Hepatocyte (in vitro differentiated cells): ENCODE measurements around the gene TAS2R38. TPM values are rescaled to one million over a fixed set of nuclear protein-coding genes. Genes with fewer than 3 reads are reported as not detected.
A peak's percentile ranks its signal among the peaks of the same experiment; 100 is the strongest.

Experiments
- DNase-seq: peaks from one replicate; pipeline ENCODE4 v3.0.0-alpha.2; 2016; ENCODE audit warnings: low spot score
- H2AFZ ChIP-seq: fragments of 200-600 bp; sonication (generic); 2 replicates; pipeline ENCODE4 v1.6.0; 2016; ENCODE audit warnings: antibody characterized with exemption, mild to moderate bottlenecking
- H3K27ac ChIP-seq: fragments of 200-600 bp; sonication (generic); 2 replicates; pipeline ENCODE4 v1.5.1; 2016; ENCODE audit warnings: mild to moderate bottlenecking
- H3K27me3 ChIP-seq: fragments of 200-600 bp; sonication (generic); 2 replicates; pipeline ENCODE4 v1.6.1; 2016
- H3K36me3 ChIP-seq: fragments of 200-600 bp; sonication (generic); replicated peaks from 2 replicates; pipeline ENCODE4 v1.5.1; 2016; ENCODE audit warnings: low read depth; ENCODE audit not compliant: insufficient read depth
- H3K4me1 ChIP-seq: fragments of 200-600 bp; sonication (generic); 2 replicates; pipeline ENCODE4 v1.5.1; 2016; ENCODE audit warnings: mild to moderate bottlenecking, moderate library complexity; ENCODE audit not compliant: insufficient read depth
- H3K4me2 ChIP-seq: fragments of 200-600 bp; sonication (generic); 2 replicates; pipeline ENCODE4 v1.6.0; 2016
- H3K4me3 ChIP-seq: fragments of 200-600 bp; sonication (generic); 2 replicates; pipeline ENCODE4 v1.5.1; 2016; ENCODE audit warnings: mild to moderate bottlenecking
- H3K79me2 ChIP-seq: fragments of 200-600 bp; sonication (generic); 2 replicates; pipeline ENCODE4 v1.6.0; 2017; ENCODE audit warnings: mild to moderate bottlenecking
- H3K9me2 ChIP-seq: fragments of 200-600 bp; sonication (generic); replicated peaks from 2 replicates; pipeline ENCODE4 v1.6.0; 2017; ENCODE audit warnings: mild to moderate bottlenecking; ENCODE audit not compliant: insufficient read depth
- H3K9me3 ChIP-seq: fragments of 200-600 bp; sonication (generic); 2 replicates; pipeline ENCODE4 v1.5.1; 2016; ENCODE audit warnings: low read depth, mild to moderate bottlenecking
- H4K20me1 ChIP-seq: fragments of 200-600 bp; sonication (generic); 2 replicates; pipeline ENCODE4 v1.6.0; 2016; ENCODE audit warnings: mild to moderate bottlenecking; ENCODE audit not compliant: insufficient read depth, poor library complexity, severe bottlenecking
- CTCF ChIP-seq: fragments of 200-600 bp; sonication (generic); IDR thresholded peaks from 2 replicates; pipeline ENCODE4 v1.5.1; 2016; ENCODE audit warnings: antibody characterized with exemption, mild to moderate bottlenecking; ENCODE audit not compliant: poor library complexity
- EZH2 ChIP-seq: fragments of 200-600 bp; sonication (generic); IDR thresholded peaks from 2 replicates; pipeline ENCODE4 v1.6.1; 2016; ENCODE audit warnings: antibody characterized with exemption, mild to moderate bottlenecking, borderline replicate concordance
- EZH2phosphoT487 ChIP-seq: fragments of 200-600 bp; sonication (generic); IDR thresholded peaks from one replicate; pipeline ENCODE4 v1.6.1; 2018; ENCODE audit warnings: antibody characterized with exemption, mild to moderate bottlenecking, low read depth, moderate library complexity; ENCODE audit not compliant: unreplicated experiment, severe bottlenecking
- WGBS: methylation state at CpG from one replicate; pipeline ENCODE4 v1.1.6; 2016; ENCODE audit warnings: low lambda C conversion rate; ENCODE audit errors: missing lambda C conversion rate; 5-methylcytosine and 5-hydroxymethylcytosine counted together
- polyA plus RNA-seq: library from polyadenylated mRNA; unstranded; fragments of >200 nt; fragmentation: Nextera tagmentation; extraction: Ambion mirVana; gene quantifications from 2 replicates; pipeline ENCODE4 v1.2.1, GENCODE V29; 2016
- total RNA-seq: library from RNA; depleted of rRNA; stranded (reverse); fragments of >200 nt; gene quantifications from 2 replicates; pipeline ENCODE4 v1.2.3, GENCODE V29; 2014

The TAS2R38 gene
- total and polyA plus RNA-seq, 2 experiments from 2014 or later, result not detected

- peak; percentile 46 for DNase-seq
- H3K79me2 ChIP-seq, result no peaks in the 10 kb centered on the region
- H3K36me3 ChIP-seq, result no peaks in the 10 kb centered on the region
- H3K27ac ChIP-seq, result peak overlapping the region; percentile 52
- H3K4me1 ChIP-seq, result peaks cover 4% of the 10 kb centered on the region
- no peak overlapping the region for H3K4me3 ChIP-seq
- no peaks in the 10 kb centered on the region for H3K9me3 ChIP-seq
- no peaks in the 10 kb centered on the region for H4K20me1 ChIP-seq
- H2AFZ ChIP-seq, result no peak overlapping the region
- 56% methylated on average over 4 of the region's 4 CpGs for WGBS
- H3K4me2 ChIP-seq, result peak overlapping the region; percentile 2
- H3K27me3 ChIP-seq, result no peaks in the 10 kb centered on the region
- no peak for TF ChIP-seq EZH2phosphoT487
- TF ChIP-seq CTCF, result no peak
- TF ChIP-seq EZH2, result no peak
- H3K9me2 ChIP-seq, result no peaks in the 10 kb centered on the region
Measured at GRCh38 chr7:141999058-141999623, 25.6 kb upstream of the TAS2R38 start.

- H3K9me3 ChIP-seq, result no peaks in the 10 kb centered on the region
- no peaks in the 10 kb centered on the region for H3K9me2 ChIP-seq
- no peaks in the 10 kb centered on the region for H3K27me3 ChIP-seq
- no peaks in the 10 kb centered on the region for H3K4me1 ChIP-seq
- WGBS, result 72% methylated on average over 1 of the region's 1 CpG
- H3K36me3 ChIP-seq, result no peaks in the 10 kb centered on the region
- H3K79me2 ChIP-seq, result no peaks in the 10 kb centered on the region
- H3K4me3 ChIP-seq, result no peak overlapping the region
- H3K4me2 ChIP-seq, result no peak overlapping the region
- DNase-seq, result no peak
- no peak overlapping the region for H2AFZ ChIP-seq
- TF ChIP-seq EZH2phosphoT487 (no peak), CTCF (no peak), EZH2 (no peak)
- H4K20me1 ChIP-seq, result no peaks in the 10 kb centered on the region
- no peak overlapping the region for H3K27ac ChIP-seq
Measured at GRCh38 chr7:141993354-141993753, 19.8 kb upstream of the TAS2R38 start.

- WGBS, result 90% methylated on average over 4 of the region's 4 CpGs
- Histone ChIP-seq H3K79me2 (no peaks in the 10 kb centered on the region), H3K9me2 (no peaks in the 10 kb centered on the region), H3K4me1 (no peaks in the 10 kb centered on the region), H3K9me3 (no peaks in the 10 kb centered on the region), H3K4me2 (no peak overlapping the region), H3K36me3 (no peaks in the 10 kb centered on the region), H3K27me3 (no peaks in the 10 kb centered on the region), H3K27ac (no peak overlapping the region), H3K4me3 (no peak overlapping the region), H4K20me1 (no peaks in the 10 kb centered on the region), H2AFZ (no peak overlapping the region)
- DNase-seq, result no peak
- TF ChIP-seq CTCF (no peak), EZH2 (no peak), EZH2phosphoT487 (no peak)
Measured at GRCh38 chr7:141992688-141993087, 19.1 kb upstream of the TAS2R38 start.
